ENCODE results near the gene ARHGEF19.

ARHGEF19 gene

DNA sequence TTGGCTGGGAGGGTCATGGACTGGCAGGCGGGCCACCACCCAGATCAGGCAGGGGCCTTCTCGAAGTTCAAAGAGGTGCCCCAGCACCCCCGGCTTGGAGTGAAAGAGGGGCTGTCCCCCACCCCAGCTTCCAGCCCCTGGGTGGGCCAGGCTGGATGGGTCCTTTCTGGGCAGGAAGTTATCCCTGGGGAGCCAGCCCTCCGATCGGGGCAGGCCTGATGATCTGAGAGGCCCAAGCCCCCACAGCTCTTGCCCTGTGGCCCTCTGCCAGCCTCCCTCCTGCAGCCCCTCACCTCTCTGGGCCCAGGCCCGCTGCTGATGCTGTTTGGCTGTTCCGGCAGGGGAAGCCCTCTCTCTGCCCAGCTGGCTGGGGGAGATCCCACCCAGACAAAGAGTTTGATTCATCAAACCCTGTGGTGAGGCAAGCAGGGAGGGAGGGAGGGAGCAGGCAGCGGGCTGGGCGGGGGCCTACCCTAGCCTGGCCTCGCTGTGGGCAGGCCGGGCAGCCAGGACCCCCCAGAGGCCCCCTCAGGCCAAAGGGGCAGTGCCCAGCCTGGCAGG lies 2.5 kb downstream of the ARHGEF19 start:
- Histone ChIP-seq H3K9me3 (ENCODE audit: control insufficient read depth, insufficient read depth, low read depth, low read length) (no peaks in the 10 kb centered on the region), H3K27ac (ENCODE audit: extremely low read depth, low read depth, low read length) (no peak overlapping the region), H3K36me3 (ENCODE audit: control insufficient read depth in 2 of 2, insufficient read depth in 1 of 2, low read length in 2 of 2) (no peaks in the 10 kb centered on the region), H3K4me3 (ENCODE audit: low read depth, low read length) (no peak overlapping the region), H3K4me1 (ENCODE audit: control insufficient read depth, insufficient read depth, low read length) (no peaks in the 10 kb centered on the region)
- ChIA-PET CTCF (no interaction called here), POLR2A (interaction anchor here (2.0 kb wide), 1 partner anchor 7 kb away, joined by 8 read pairs; no protein-coding TSS in a partner anchor)
- TF ChIP-seq, protein P1, sequence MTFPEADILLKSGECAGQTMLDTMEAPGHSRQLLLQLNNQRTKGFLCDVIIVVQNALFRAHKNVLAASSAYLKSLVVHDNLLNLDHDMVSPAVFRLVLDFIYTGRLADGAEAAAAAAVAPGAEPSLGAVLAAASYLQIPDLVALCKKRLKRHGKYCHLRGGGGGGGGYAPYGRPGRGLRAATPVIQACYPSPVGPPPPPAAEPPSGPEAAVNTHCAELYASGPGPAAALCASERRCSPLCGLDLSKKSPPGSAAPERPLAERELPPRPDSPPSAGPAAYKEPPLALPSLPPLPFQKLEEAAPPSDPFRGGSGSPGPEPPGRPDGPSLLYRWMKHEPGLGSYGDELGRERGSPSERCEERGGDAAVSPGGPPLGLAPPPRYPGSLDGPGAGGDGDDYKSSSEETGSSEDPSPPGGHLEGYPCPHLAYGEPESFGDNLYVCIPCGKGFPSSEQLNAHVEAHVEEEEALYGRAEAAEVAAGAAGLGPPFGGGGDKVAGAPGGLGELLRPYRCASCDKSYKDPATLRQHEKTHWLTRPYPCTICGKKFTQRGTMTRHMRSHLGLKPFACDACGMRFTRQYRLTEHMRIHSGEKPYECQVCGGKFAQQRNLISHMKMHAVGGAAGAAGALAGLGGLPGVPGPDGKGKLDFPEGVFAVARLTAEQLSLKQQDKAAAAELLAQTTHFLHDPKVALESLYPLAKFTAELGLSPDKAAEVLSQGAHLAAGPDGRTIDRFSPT (tag by site-specific recombination; IDR thresholded peaks at IDR 0.05): peak; percentile 16; the same call in 1 of the 2 replicates
- TF ChIP-seq ZNF544 (tag by site-specific recombination; IDR thresholded peaks at IDR 0.05): no peak
- TF ChIP-seq, protein P2, sequence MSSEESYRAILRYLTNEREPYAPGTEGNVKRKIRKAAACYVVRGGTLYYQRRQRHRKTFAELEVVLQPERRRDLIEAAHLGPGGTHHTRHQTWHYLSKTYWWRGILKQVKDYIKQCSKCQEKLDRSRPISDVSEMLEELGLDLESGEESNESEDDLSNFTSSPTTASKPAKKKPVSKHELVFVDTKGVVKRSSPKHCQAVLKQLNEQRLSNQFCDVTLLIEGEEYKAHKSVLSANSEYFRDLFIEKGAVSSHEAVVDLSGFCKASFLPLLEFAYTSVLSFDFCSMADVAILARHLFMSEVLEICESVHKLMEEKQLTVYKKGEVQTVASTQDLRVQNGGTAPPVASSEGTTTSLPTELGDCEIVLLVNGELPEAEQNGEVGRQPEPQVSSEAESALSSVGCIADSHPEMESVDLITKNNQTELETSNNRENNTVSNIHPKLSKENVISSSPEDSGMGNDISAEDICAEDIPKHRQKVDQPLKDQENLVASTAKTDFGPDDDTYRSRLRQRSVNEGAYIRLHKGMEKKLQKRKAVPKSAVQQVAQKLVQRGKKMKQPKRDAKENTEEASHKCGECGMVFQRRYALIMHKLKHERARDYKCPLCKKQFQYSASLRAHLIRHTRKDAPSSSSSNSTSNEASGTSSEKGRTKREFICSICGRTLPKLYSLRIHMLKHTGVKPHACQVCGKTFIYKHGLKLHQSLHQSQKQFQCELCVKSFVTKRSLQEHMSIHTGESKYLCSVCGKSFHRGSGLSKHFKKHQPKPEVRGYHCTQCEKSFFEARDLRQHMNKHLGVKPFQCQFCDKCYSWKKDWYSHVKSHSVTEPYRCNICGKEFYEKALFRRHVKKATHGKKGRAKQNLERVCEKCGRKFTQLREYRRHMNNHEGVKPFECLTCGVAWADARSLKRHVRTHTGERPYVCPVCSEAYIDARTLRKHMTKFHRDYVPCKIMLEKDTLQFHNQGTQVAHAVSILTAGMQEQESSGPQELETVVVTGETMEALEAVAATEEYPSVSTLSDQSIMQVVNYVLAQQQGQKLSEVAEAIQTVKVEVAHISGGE (tag by site-specific recombination; conservative IDR thresholded peaks at IDR 0.05; ENCODE audit: low read depth): no peak
- TF ChIP-seq, protein P3, sequence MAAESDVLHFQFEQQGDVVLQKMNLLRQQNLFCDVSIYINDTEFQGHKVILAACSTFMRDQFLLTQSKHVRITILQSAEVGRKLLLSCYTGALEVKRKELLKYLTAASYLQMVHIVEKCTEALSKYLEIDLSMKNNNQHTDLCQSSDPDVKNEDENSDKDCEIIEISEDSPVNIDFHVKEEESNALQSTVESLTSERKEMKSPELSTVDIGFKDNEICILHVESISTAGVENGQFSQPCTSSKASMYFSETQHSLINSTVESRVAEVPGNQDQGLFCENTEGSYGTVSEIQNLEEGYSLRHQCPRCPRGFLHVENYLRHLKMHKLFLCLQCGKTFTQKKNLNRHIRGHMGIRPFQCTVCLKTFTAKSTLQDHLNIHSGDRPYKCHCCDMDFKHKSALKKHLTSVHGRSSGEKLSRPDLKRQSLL (tag by site-specific recombination; IDR thresholded peaks at IDR 0.05): no peak
- TF ChIP-seq YY2 (tag by site-specific recombination; IDR thresholded peaks at IDR 0.05): no peak
- TF ChIP-seq MEIS1 (CRISPR knock-in tag; IDR thresholded peaks at IDR 0.05; ENCODE audit: borderline replicate concordance): no peak
- TF ChIP-seq ZNF792 (tag by site-specific recombination; IDR thresholded peaks at IDR 0.05): no peak
- no peak for TF ChIP-seq ZNF549 (tag by site-specific recombination; IDR thresholded peaks at IDR 0.05)
- TF ChIP-seq ZNF600 (tag by site-specific recombination; IDR thresholded peaks at IDR 0.05): no peak
- TF ChIP-seq, protein P4, sequence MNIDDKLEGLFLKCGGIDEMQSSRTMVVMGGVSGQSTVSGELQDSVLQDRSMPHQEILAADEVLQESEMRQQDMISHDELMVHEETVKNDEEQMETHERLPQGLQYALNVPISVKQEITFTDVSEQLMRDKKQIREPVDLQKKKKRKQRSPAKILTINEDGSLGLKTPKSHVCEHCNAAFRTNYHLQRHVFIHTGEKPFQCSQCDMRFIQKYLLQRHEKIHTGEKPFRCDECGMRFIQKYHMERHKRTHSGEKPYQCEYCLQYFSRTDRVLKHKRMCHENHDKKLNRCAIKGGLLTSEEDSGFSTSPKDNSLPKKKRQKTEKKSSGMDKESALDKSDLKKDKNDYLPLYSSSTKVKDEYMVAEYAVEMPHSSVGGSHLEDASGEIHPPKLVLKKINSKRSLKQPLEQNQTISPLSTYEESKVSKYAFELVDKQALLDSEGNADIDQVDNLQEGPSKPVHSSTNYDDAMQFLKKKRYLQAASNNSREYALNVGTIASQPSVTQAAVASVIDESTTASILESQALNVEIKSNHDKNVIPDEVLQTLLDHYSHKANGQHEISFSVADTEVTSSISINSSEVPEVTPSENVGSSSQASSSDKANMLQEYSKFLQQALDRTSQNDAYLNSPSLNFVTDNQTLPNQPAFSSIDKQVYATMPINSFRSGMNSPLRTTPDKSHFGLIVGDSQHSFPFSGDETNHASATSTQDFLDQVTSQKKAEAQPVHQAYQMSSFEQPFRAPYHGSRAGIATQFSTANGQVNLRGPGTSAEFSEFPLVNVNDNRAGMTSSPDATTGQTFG (tag by site-specific recombination; IDR thresholded peaks at IDR 0.05; ENCODE audit: borderline replicate concordance): no peak
- TF ChIP-seq ZNF292 (tag by site-specific recombination; IDR thresholded peaks at IDR 0.05; ENCODE audit: borderline replicate concordance, low read depth): no peak
- peak; percentile 27; the same call in 1 of the 2 replicates for TF ChIP-seq ZNF335 (tag by site-specific recombination; conservative IDR thresholded peaks at IDR 0.05)
- no peak for TF ChIP-seq ZNF211 (tag by site-specific recombination; IDR thresholded peaks at IDR 0.05; ENCODE audit: low read depth)

DNA sequence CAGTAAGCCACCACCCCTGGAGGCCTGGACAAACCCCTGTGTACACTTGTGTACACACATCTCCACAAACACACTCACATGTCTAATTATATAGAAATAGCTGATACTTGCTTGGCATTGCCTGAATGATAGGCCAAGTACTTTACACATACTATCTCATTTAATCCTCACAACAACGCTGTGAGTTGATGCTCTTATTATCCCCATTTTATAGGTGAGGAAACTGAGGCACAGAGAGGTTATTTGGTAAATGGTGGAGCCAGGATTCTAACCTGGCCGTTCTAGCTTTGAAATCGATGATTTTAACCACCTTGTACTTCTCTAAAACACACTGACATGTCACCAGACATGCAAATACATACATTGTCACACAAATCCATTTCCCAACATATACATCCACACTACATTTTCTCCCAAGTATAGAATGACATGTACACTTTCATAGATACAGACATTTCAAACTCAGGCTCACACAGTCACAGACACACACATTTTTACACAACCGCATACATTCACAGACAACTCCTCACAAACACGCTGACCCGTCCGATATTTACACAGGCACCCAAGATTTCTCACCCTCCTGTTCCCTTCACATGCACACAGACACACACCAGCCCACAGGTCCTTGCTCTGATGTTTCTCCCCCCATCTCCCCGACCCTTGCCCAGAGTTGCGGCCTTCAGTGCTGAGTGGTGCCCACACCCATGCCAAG lies 3.2 kb downstream of the ARHGEF19 start:
- no peak overlapping the region for H3K4me3 ChIP-seq (ENCODE audit: low read depth, low read length)
- no peaks in the 10 kb centered on the region for H3K4me1 ChIP-seq (ENCODE audit: control insufficient read depth, insufficient read depth, low read length)
- no peaks in the 10 kb centered on the region for H3K9me3 ChIP-seq (ENCODE audit: control insufficient read depth, insufficient read depth, low read depth, low read length)
- ChIA-PET CTCF (interaction anchor here (0.6 to 1.2 kb wide), 3 partner anchors 35 to 333 kb away, joined by 3 read pairs; partner anchors contain the start of gene SPATA21), POLR2A (interaction anchor here (2.0 kb wide), 1 partner anchor 8 kb away, joined by 8 read pairs; no protein-coding TSS in a partner anchor)
- no peaks in the 10 kb centered on the region for H3K36me3 ChIP-seq (ENCODE audit: control insufficient read depth in 2 of 2, insufficient read depth in 1 of 2, low read length in 2 of 2)
- no peak overlapping the region for H3K27ac ChIP-seq (ENCODE audit: extremely low read depth, low read depth, low read length)
- TF ChIP-seq, protein P5, sequence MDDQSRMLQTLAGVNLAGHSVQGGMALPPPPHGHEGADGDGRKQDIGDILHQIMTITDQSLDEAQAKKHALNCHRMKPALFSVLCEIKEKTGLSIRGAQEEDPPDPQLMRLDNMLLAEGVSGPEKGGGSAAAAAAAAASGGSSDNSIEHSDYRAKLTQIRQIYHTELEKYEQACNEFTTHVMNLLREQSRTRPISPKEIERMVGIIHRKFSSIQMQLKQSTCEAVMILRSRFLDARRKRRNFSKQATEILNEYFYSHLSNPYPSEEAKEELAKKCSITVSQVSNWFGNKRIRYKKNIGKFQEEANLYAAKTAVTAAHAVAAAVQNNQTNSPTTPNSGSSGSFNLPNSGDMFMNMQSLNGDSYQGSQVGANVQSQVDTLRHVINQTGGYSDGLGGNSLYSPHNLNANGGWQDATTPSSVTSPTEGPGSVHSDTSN (CRISPR knock-in tag; IDR thresholded peaks at IDR 0.05): no peak
- TF ChIP-seq GLI2 (tag by site-specific recombination; IDR thresholded peaks at IDR 0.05; ENCODE audit: borderline replicate concordance, low read depth): no peak
- TF ChIP-seq ZNF266 (tag by site-specific recombination; IDR thresholded peaks at IDR 0.05; ENCODE audit: low read depth): 0 out of 2 replicates have a peak, but pooled peaks have one; percentile 10
- no peak for TF ChIP-seq ZBTB8A (tag by site-specific recombination; IDR thresholded peaks at IDR 0.05)
- peak; percentile 99 for TF ChIP-seq ZNF664 (tag by site-specific recombination; IDR thresholded peaks at IDR 0.05)
- TF ChIP-seq ZNF140 (tag by site-specific recombination; IDR thresholded peaks at IDR 0.05): no peak
- TF ChIP-seq ZNF138 (tag by site-specific recombination; IDR thresholded peaks at IDR 0.05; ENCODE audit: borderline replicate concordance): no peak
- no peak for TF ChIP-seq EGR2 (tag by site-specific recombination; IDR thresholded peaks at IDR 0.05; ENCODE audit: low read depth)
- no peak for TF ChIP-seq ZNF146 (tag by site-specific recombination; IDR thresholded peaks at IDR 0.05)
- TF ChIP-seq ZNF626 (tag by site-specific recombination; IDR thresholded peaks at IDR 0.05): no peak

Measured in HEK293 (cell line).